ENCODE measurements around the gene CACNA2D2. TPM values are rescaled to one million over a fixed set of nuclear protein-coding genes. Genes with fewer than 3 reads are reported as not detected.

Gene CACNA2D2
- total and polyA plus RNA-seq, 11 donors, result 0.49 to 3.6 (median 1.5) TPM

GRCh38 chr3:50464569-50464968 is 38.9 kb downstream of the CACNA2D2 start:
- 62 to 83% (median 77%) methylated on average over 5 to 6 of the region's 6 CpGs for WGBS, 4 donors
- no peaks in the 10 kb centered on the region for H3K36me3 ChIP-seq
- H3K27ac ChIP-seq, result no peak overlapping the region
- TF ChIP-seq CTCF (IDR thresholded peaks at IDR 0.05), result no peak
- TF ChIP-seq POLR2A (IDR thresholded peaks at IDR 0.05), result no peak
- ATAC-seq (no peak), DNase-seq (no peak)
- H3K9me3 ChIP-seq, result no peaks in the 10 kb centered on the region
- H3K4me3 ChIP-seq, result no peak overlapping the region
- intact Hi-C loops (cut with DNase I), result no loop called here
- no peaks in the 10 kb centered on the region for H3K27me3 ChIP-seq
- H3K4me1 ChIP-seq, result no peaks in the 10 kb centered on the region

- Histone ChIP-seq H3K4me3 (no peak overlapping the region), H3K27me3 (no peaks in the 10 kb centered on the region), H3K27ac (no peak overlapping the region), H3K4me1 (no peaks in the 10 kb centered on the region), H3K9me3 (no peaks in the 10 kb centered on the region), H3K36me3 (no peaks in the 10 kb centered on the region)
- ATAC-seq (no peak), DNase-seq (no peak)
- intact Hi-C loops (cut with DNase I), result no loop called here
- WGBS, 4 donors, result 62 to 78% (median 66%) methylated on average over 3 of the region's 3 CpGs
- TF ChIP-seq POLR2A (IDR thresholded peaks at IDR 0.05), result no peak
- TF ChIP-seq CTCF (IDR thresholded peaks at IDR 0.05), result no peak
Measured at GRCh38 chr3:50459785-50460184, 43.6 kb downstream of the CACNA2D2 start.

GRCh38 chr3:50457988-50458387 is 45.4 kb downstream of the CACNA2D2 start:
- TF ChIP-seq CTCF (IDR thresholded peaks at IDR 0.05) (no peak), POLR2A (IDR thresholded peaks at IDR 0.05) (no peak)
- H3K27ac ChIP-seq, result no peak overlapping the region
- intact Hi-C loops (cut with DNase I), result no loop called here
- H3K4me1 ChIP-seq, result no peaks in the 10 kb centered on the region
- no peaks in the 10 kb centered on the region for H3K36me3 ChIP-seq
- no peak overlapping the region for H3K4me3 ChIP-seq
- no peaks in the 10 kb centered on the region for H3K9me3 ChIP-seq
- WGBS, 4 donors, result 87 to 88% (median 87%) methylated on average over 7 of the region's 7 CpGs
- ATAC-seq (no peak), DNase-seq (no peak)
- H3K27me3 ChIP-seq, result no peaks in the 10 kb centered on the region

GRCh38 chr3:50455161-50456018 is 48.0 kb downstream of the CACNA2D2 start:
- 77 to 82% (median 79%) methylated on average over 31 of the region's 31 CpGs for WGBS, 4 donors

More at GRCh38 chr3:50455161-50456018, 48.0 kb downstream of the CACNA2D2 start:
- H3K27ac ChIP-seq, result no peak overlapping the region
- intact Hi-C loops (cut with DNase I), result no loop called here
- no peak overlapping the region for H3K4me3 ChIP-seq
- H3K9me3 ChIP-seq, result no peaks in the 10 kb centered on the region
- ATAC-seq (no peak), DNase-seq (no peak)
- H3K36me3 ChIP-seq, result no peaks in the 10 kb centered on the region
- no peaks in the 10 kb centered on the region for H3K4me1 ChIP-seq
- no peaks in the 10 kb centered on the region for H3K27me3 ChIP-seq
- no peak for TF ChIP-seq CTCF (IDR thresholded peaks at IDR 0.05)

Data from heart left ventricle (tissue), 16 donors.